ENCODE results near the gene SORCS2.

Gene SORCS2

DNA sequence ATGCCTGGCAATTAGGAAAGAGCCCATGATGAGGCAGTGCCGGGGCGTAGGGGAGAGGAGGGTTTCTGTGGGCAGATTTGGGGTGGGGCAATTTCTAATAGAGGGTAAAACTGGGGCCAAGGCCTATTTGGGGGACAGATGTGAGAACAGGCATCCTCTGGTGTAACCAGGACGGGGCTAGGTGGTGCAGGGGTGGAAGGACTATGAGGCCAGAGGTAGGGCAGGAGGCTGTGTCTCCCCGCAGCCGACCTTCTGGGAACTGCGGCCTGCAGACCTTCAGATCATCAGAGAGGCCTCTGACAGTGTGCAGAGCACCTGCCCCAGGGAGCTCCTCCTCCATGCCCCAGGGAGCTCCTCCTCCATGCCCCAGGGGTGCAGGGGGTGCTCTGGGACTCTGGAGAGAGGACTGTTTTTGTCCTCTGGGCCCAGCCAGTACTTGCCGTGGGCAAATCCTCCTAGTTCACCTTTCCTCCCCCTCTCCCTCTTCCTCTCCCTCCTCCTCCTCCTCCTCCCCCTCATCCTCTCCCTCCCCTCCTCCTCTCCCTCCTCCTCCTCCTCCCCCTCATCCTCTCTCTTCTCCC is 101.9 kb downstream of the SORCS2 start:
- DNase-seq, result no peak

DNA sequence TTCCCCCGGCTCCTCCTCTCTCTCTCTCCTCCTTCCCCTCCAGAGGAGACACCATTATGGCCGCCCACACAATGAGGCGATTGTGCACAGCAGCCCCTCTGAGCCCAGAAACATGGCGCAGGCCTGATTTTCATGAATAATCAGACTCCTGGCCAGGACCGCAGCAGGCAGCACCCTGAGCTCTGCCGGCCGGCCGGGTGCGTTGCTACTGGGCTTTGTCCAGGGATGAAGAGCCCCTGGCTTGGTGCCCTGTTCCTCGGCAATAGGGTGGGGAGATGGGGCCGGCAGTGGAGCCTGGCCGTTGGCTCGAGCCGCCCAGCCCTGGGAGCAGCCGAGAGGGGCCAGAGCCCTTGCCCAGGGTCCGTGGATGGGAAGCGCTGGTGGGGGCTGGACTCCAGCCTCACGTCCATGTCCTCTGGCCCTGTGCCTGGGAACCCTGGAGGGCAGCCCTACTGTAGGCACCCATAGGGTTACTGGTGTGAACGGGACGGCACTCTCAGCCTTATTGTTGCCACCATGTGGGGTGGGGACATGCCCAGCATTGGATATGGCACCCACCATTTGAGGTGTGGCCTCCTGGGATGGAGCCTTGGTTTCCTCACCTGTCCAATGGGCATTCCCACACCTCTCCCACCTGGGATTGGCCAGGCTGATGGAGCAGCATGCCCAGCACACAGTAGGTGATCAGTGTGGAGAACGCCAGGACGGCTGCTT is 103.0 kb downstream of the SORCS2 start:
- no peak for DNase-seq

DNA sequence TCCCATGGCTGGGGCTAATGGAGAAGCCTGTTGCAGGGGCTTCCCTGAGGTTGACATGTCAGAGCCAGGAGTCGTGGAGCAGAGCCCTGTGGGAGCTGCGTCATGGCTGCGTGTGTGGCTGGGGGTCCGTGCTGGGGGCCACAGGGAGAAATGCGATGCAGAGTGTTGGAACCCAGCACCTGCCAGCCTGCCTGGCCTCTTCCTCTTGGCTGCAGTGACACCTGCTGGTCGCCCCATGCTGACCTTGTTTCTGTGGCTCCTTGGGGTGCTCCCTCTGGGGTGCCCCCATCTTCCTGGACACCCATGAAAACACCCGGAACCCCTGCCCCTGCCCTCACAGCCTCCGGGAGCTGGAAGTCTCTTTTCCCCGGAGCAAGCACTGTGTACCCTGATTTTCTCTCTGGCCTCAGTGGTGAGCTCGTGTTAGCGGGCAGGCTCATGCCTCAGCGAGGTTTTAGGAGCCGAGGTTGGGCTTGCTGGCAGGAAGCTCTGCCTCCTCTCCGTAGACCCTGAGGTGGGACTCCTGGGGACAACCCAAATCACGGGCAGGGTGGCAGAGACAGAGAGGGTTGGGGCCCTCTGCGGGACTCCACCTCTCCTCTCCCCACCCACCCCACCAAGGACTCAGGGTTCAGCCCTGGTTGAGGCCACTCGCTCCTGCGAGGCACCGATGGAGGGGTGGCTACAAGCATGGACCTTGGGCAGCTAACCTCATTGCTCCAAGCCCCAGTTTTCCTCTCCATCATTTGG is 103.7 kb downstream of the SORCS2 start:
- DNase-seq, result no peak

DNA sequence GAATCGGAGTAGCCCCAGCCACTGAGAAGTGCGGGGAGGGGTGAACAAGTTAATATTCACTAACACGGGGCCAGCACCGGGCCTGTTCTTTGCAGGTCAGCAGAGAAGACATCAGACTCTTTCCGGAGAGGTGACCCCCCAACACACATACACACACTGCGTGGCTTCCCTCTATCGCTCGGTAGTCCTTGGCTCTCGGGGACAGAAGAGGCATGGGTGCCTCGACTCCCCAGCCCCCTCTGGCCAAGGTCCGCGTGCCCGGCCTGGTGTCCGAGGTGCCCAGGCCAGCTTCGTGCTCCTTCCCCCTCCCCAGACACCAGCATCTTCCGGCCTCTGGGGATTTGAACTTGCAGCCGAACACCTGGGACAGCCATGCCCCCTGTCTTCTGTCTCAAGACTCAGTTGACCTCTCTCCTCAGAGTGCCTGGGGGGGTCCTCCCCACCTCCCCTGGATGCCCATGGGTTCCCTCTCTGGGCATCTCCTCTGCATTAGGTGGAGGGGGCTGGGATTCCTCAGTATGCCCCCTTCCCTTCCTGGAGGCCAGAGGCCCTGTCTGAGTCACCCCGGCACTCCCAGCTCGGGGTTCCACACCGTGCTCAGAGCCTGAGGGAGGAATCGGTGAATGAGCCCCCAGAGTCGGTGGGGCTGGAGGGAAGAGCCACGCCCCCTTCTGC is 104.5 kb downstream of the SORCS2 start:
- DNase-seq, result no peak

DNA sequence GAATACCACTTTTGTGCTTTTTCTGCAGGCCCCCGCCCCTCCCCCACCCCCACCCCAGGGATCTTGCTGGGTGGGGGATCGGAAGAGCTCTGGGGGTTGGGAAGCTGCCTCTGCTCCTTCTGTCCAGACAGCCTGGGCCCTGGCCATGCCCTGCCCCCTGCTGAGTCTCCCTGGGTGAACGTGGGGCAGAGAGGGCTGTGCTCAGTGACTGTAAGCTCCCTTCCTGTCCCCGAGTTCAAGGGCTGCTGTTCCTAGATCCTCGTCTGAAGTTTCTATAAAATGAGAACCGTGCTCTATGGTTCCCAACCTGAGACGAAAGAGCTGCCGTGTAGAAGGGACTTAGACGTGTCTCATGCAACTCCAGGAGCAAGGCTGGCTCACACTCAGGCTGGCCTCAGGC is 105.0 kb downstream of the SORCS2 start:
- no peak for DNase-seq

DNA sequence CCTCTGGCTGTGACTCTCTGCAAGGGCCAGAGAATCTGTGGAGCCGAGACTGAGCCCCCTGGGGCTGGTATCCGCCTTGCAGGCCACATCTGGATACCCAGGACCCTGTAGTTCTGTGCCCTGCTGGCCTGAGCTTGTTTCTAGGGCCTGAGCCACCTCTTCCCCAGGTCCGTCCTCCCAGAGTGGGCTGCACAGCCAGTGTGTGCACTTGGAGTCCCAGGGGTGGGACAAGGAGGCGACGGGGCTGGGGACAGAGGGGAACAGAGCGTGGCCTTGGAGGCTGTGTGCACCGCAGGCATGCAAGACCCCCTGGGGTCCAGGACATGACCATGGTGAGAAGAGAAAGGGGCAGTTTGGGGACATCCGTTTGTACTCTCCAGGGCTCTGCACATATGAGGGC is 105.5 kb downstream of the SORCS2 start:
- no peak for DNase-seq

DNA sequence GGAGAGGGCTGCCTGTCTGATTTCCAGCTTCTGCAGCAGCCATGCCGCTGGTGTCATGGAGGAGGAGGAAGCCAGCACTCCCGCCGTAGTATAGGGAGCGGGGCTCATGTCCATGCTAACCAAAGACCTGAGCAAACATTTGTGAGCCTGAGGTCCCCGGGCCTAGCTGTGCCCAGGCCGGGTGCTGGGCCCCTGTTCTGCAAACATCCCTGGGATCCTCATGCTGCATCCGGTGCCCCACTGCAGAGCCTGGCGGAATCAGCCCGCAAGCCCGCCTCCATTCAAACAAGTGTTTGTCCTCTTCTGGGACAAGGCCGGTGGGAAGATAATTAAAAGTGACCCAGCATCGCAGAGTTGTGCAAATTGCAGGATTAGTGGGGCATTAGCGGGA is 106.3 kb downstream of the SORCS2 start:
- DNase-seq, result no peak

DNA sequence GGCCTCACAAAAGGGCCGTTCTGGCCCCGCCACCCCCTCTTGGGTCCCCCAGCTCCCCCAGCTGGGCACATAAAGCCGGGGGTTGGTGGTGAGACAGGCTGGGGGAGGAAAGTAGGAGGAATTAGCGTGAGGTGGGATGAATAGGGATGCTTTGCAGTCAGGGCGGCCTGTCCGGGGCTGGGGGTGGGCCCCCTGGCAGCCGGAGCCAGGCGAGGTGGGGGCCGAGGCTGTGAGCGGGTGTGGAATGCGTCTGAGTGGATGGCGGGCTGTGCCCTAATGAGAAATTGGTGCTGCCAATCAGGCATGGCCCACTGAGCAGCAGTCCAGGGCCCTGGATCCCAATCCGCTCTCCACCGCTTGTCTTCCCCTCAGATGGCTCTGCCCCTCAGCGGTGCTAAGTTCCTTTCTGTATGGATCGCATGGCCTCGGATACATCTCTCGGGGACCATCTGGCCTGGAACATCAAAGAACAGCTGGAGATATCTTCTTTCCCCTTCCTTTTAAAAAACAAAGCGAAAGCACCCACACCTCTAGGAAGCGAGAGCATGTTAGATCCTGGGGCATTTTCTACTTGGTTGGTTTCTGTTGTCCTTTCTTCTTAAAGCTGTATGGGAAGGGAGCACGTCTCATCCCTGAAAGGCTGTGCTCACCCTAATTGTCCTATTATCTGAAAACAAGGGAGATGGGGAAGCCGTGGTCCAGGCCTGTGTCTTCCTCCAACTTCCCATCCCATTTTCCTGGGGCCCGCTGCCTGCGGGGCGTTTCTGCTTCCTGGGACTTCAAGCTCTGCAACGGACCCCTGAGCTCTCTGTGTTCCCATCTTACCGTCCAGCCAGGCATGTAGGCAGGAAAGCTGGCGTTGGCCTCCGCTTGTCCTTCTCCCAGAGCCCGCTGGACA is 106.9 kb downstream of the SORCS2 start:
- DNase-seq, result peak; percentile 27

DNA sequence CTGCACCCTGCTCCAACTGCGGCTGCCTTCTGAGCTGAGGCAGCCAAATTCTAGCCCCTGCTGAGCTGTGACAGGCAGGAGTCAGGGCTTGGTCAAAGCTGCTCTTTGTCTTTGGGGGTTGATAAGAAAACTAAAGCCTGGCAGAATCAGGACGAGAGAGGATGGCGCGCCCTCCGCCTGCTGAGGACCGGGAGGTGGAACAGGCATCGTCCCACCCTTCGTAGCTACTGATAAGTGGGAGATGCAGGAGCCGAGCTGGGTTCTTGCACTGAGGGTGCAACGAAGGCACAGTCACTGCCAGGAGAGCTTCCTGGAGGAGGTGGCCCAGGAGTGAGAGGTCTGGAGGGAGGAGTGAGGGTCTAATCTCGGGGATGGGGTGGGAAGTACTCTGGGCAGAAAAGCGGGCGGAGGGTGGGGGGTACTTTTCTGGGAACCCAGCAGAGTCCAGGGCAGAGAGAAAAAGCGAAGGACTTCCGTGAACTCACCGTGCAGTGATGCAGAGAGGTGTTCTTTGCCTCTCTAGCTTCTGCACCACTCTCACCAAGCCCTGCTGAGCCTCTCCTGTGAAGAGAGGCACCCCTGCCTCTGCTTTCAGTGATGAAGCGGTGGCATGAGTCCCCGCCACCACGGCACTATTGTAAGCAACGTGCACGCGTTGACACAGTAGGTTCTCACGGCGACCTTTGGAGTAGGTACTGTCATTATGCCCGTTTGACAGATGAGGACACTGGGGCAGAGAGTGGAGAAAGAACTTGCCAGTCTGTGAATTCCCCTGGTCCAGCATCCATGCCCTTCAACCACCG is 107.8 kb downstream of the SORCS2 start:
- no peak for DNase-seq

DNA sequence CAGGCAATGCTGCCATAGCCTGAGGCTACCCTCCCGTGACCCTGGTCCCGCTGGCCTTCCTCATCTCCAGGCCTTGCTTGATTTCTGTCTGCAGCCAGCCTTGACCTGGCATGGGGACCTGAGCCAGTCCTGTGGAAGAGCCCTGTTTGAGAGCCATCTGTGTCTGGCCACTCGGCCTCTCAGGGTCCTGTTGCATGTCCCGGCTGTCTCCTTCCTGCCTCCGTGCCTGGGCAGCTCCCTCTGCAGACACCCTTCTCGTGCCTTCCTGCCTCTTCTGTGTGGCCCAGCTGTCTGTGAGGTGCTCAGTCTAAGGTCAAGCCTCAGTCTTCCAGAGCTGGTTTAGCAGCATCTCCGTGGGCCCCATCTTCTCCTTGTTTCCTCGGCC is 108.4 kb downstream of the SORCS2 start:
- no peak for DNase-seq

DNA sequence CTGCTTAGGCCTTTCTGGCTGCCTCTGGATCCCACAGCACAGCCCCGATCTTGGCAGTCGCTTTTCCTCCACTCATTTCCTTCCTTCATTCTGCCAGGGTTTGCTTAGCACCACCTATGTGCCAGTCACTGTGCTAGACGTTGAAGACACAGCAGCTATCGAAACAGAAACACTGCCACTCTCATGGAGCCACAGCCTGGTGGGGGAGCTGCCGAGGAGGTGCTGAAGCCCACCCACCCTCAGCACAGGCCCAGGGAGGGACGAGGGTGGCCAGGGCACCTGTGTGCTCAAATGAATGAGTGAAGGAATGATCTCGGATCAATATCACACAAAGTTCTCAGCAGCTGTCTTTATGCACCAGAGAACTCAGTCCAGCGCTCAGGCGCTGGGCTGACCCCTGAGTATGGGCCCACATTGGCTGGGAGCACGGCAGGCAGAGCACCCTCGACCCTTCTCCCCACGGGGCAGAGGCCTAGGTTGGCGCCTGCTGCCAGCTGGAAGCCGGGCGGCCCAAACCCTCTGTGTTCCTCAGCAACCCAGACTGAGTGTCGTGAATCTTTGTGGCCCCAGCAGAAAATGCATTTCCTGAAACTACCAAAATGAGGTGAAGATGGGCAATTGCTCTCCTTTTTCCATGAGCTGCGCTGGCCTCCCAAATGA is 108.9 kb downstream of the SORCS2 start:
- no peak for DNase-seq

DNA sequence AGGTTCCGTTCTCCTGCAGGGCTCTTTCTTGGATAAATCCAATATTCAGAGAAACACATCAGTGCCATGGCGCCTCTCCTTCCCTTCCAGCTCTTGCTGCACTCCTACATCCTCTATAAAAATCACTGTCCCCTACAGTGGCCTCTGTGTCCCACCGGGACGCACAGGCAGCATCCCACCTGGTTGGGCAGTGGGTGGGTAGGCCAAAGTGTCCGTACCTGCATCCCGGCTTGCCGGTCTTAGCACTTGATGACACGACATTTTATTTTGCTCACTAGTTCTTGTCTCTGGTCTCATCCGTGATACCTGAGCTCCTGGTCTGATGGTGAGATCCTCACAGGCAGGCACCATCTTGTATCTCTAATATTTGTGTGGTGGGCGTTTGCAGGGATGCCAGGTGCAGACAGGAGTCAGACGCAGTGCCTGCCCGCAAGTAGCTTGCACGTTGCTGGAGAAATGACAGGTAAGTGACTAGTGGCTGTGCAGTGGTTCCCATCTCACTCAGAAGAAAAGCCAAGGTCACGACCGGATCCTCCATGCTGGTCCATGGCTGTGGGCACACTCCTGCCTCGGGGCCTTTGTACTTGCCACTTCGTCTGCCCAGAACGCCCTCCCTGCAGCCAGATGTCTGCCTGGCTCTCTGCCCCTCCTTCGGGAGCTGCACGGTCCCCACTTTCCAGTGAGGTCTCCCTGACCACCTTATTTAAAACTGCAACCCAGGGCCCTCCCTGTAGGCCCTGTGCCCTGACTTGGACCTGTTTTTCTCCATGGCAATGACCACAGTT is 109.7 kb downstream of the SORCS2 start:
- DNase-seq, result no peak

DNA sequence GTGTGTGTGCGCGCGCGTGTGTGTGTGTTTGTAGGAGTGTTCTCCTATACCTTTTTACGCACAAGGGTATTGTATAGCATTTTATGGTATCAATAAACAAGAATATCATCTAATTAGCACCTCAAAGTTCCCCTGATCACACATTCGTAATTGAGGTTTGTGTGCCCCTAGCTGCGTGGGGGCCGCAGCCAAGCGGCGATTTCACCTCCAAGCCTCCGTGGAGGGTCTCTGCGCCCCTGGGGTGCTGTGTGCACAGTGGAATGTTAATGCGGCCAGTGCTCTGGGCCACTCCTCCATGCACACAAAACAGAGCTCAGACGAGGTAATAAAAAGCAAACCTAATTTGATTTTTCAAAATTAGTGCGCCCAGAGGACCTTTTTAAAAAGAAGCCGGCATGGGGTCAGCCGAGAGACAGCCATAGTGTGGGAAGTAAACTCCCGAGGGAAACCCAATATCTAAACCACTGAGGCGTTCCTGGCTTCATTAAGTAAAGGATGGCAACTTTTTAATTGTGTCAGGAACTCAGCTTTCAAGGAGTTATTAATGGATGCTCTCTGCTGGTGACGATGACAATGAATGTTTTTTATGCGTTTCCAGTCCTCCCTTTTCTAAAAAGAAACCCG is 110.6 kb downstream of the SORCS2 start:
- no peak for DNase-seq

DNA sequence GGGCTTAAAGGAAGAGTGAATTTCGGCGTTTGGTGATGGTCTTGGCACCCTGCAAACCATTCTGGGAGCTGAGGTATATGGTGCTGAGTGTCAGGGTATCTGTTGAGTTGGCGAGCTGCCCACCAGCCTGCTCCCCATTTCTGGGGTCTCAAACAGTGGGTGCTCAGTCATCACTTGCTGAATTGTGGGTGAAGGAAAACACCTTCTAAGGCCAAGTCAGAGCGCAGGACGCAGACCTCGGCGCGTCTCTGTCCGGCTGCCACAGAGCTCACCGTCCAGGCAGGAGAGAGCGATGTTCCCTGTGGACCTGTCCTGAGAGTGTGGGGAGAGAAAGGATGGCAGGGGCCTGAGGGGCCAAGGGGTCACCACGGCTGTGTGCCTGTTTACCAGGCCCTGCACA is 111.2 kb downstream of the SORCS2 start:
- DNase-seq, result no peak

DNA sequence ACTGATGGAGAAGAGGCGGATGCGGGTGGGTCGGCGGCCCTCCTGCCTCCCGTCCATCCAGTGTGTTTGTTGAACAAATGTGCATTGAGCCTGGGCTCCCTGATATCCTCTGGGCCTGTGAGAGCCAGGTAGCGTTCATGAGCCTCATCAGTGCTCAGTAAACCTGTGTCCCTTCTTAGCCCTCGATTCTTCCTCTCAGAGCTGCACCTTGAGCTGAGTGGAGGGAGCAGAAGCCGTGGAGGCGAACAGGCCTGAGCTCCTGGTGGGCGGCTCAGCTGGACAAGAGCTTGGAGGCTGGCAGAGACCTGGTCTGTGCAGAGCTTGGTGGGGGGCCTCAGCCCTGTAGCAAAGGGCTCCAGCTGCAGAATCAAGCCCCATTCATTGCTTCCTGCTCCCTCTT is 112.1 kb downstream of the SORCS2 start:
- no peak for DNase-seq

DNA sequence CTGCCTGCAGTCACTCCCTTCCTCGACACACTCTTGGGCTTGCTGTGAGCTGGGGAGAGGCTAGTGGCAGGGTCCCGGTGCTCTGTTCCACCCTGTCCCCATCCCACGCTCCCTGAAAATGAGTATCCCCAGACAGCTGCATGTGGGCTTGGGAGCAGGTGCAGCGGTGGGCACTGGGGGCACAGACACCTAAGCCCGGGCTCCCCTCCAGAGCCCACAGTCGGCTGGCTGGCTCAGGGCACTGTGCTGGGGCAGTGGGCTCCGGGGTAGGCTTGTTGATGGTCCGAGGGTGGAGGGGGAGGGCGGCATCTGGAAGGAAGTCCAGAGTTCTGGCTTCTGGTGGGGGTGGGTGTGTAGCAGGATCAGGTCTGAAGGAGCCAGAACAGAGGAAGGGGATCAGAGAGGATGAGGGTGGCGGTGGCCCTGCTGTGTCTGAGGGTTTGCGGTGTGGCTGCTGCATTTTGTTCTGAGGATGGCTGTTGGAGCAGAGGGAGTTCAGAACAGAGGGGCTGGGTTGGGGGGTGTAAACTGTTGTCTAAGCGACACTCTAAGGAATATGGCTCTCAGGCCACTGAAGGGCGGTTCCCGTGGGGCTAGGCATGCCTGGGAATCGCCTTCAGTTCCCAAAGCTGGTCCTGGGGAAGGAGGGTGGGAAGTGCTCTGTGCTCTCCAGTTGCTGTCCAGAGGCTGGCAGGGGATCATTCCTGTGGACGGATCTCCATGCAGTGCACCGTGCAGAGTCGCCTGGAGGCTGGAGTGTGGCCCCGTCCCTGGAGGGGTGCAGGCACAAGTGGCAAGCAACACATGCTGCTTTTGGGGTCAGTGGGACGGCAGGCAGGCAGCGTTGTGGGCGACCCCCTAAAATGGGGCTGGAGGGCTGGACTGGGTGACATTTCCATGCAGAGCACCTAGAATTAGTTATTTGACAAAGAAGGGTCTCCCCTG is 114.0 kb downstream of the SORCS2 start:
- no peak for DNase-seq

DNA sequence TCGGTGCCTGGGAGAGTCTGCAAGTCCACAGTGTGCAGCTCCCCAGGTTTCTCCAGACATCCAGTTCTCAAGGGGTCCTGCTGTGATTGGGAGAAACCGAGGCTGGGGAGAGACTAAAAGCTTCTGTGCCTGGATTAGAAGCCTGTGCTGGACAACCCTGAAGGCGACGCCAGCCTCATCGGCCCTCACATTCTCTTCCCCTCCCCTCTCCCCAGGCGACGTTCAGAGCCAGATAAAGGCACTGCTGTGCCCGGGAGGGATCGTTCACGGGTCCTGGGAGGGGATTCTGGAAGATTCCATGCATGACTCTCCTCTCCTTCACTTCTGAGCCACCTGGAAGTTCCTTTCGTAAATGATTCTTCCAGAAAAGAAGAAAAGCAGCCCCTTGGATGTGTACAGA is 114.6 kb downstream of the SORCS2 start:
- DNase-seq, result no peak

DNA sequence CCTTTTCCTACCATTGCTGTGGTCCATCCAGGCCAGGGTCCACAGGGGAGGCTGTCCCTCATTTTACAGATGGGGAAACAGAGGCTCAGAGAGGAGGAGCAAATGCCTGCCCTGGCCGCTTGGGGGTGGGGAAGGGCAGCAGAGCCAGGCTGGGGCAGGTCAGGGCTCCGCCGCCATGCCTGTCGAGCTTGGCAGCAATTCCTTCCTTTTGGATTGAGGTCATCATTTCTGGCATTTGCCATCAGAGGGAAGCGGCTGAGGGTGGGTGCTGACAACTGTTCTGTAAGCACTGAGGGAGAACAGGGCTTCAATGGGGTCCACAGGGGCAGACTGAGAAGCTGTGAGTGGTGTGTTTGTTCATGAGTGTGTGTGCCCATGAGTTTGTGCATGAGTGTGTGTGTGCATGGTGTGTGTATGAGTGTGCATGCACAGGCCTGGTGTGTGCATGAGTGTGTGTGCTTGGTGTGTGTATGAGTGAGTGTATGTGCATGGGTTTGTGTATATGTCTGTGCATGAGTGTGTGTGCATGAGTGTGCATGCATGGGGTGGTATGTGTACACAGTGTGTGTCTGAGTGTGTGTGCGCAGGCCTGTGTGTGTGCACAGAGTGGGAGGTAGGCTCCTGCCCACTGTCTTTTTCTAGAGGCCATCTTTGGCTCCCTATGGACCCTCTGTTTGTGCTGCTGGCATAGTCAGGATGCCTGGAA is 115.2 kb downstream of the SORCS2 start:
- DNase-seq, result no peak

Measured in NCI-H1694 treated with DMSO at 0.1 percent for 48 hours (cell line).